Endothelial cell of umbilical vein (primary cell): ENCODE results near the gene TUBB4A. TPM values are rescaled to one million over a fixed set of nuclear protein-coding genes. Genes with fewer than 3 reads are reported as not detected.

Experiments used
- BruUV-seq: library from RNA; stranded (reverse); fragments of 400-500 nt; replicated peaks from 2 replicates; lab custom pipeline; 2021; lab: Mats Ljungman, UMichigan
- CTCF ChIA-PET: fragments of 300-600, 350-600 bp; sonication (Branson Sonifier 250); formaldehyde crosslinking; loops from one replicate; lab custom pipeline; 2021; ENCODE audit warnings: antibody characterized with exemption, inconsistent platforms; lab: Charles Lee
- POLR2A ChIA-PET: fragments of 300-600, 350-600 bp; sonication (Branson Sonifier 250); formaldehyde crosslinking; loops from one replicate; lab custom pipeline; 2021; ENCODE audit warnings: antibody characterized with exemption, inconsistent platforms; lab: Charles Lee
- DNase-seq: peaks from one replicate; pipeline ENCODE4 v3.0.0-alpha.2; 2011; ENCODE audit warnings: low read depth, low spot score
- FAIRE-seq: peaks from 2 replicates; lab custom pipeline; 2011; peaks lifted over from hg19 to GRCh38; lab: Jason Lieb, UNC
- H2AFZ ChIP-seq: 2 replicates; pipeline ENCODE4 v1.6.0; 2012; ENCODE audit warnings: low read depth, low read length, control low read depth, inconsistent platforms
- H3K27ac ChIP-seq: 2 replicates; pipeline ENCODE4 v1.5.1; 2011; ENCODE audit warnings: low read depth, mild to moderate bottlenecking, control low read depth, low read length, moderate library complexity; ENCODE audit not compliant: insufficient read depth
- H3K27me3 ChIP-seq, 2 experiments: 2 replicates each; pipeline versions ENCODE4 v1.6.0 to v1.6.1; 2011; ENCODE audit warnings: low read length in 2 of 2, mixed read lengths in 1 of 2; ENCODE audit not compliant: control insufficient read depth in 2 of 2, insufficient read depth in 2 of 2
- H3K36me3 ChIP-seq, 2 experiments: 2 replicates in 1 of 2; 3 replicates in 1 of 2; pipeline ENCODE4 v1.5.1; 2011; ENCODE audit warnings: low read length in 2 of 2, mild to moderate bottlenecking in 1 of 2, moderate library complexity in 1 of 2; ENCODE audit not compliant: control insufficient read depth in 2 of 2, insufficient read depth in 2 of 2; ENCODE audit errors: extremely low read depth in 1 of 2
- H3K4me1 ChIP-seq: 3 replicates; pipeline ENCODE4 v1.5.1; 2011; ENCODE audit warnings: mild to moderate bottlenecking, low read length; ENCODE audit not compliant: control insufficient read depth, insufficient read depth; ENCODE audit errors: extremely low read depth
- H3K4me2 ChIP-seq: 2 replicates; pipeline ENCODE4 v1.6.1; 2011; ENCODE audit warnings: low read length, control low read depth, mixed read lengths; ENCODE audit not compliant: insufficient read depth
- H3K4me3 ChIP-seq, 3 experiments: fragments of 200-600 bp in 1 of 3; sonication (generic), shearing (Covaris generic) in 1 of 3; replicated peaks in 1 of 3; 2 replicates each; pipeline ENCODE4 v1.5.1; 2011 to 2016; ENCODE audit warnings: control low read depth in 3 of 3, low read length in 3 of 3, mild to moderate bottlenecking in 2 of 3, inconsistent platforms in 1 of 3, low read depth in 1 of 3, moderate library complexity in 1 of 3; ENCODE audit not compliant: insufficient read depth in 1 of 3
- H3K79me2 ChIP-seq: 2 replicates; pipeline ENCODE4 v1.6.0; 2012; ENCODE audit warnings: low read length, inconsistent platforms; ENCODE audit not compliant: control insufficient read depth, insufficient read depth
- H3K9ac ChIP-seq: replicated peaks from 2 replicates; pipeline ENCODE3; 2011; ENCODE audit warnings: low read length, control low read depth; ENCODE audit not compliant: insufficient read depth; ENCODE audit errors: extremely low read depth
- H3K9me1 ChIP-seq: replicated peaks from 3 replicates; pipeline ENCODE4 v1.6.0; 2011; ENCODE audit warnings: mild to moderate bottlenecking, low read length; ENCODE audit not compliant: control insufficient read depth, insufficient read depth; ENCODE audit errors: extremely low read depth
- H3K9me3 ChIP-seq: replicated peaks from 2 replicates; pipeline ENCODE4 v1.5.1; 2012; ENCODE audit warnings: low read length, inconsistent platforms; ENCODE audit not compliant: control insufficient read depth, insufficient read depth
- H4K20me1 ChIP-seq: replicated peaks from 2 replicates; pipeline ENCODE3; 2011; ENCODE audit warnings: mild to moderate bottlenecking, low read length; ENCODE audit not compliant: control insufficient read depth, insufficient read depth; ENCODE audit errors: extremely low read depth
- EZH2 ChIP-seq: IDR thresholded peaks from 2 replicates; pipeline ENCODE4 v1.6.1; 2012; ENCODE audit warnings: borderline replicate concordance, low read depth, mild to moderate bottlenecking, moderate library complexity, low read length, inconsistent platforms; ENCODE audit not compliant: severe bottlenecking
- FOS ChIP-seq: IDR thresholded peaks from 2 replicates; pipeline ENCODE4 v1.6.1; 2011; ENCODE audit warnings: mild to moderate bottlenecking, low read length, moderate library complexity, borderline replicate concordance; ENCODE audit not compliant: insufficient read depth
- GATA2 ChIP-seq: IDR thresholded peaks from 2 replicates; pipeline ENCODE4 v1.7.0; 2011; ENCODE audit warnings: low read depth, mild to moderate bottlenecking, moderate library complexity, mixed read lengths, low read length; ENCODE audit not compliant: insufficient read length, insufficient read depth
- JUN ChIP-seq: IDR thresholded peaks from 2 replicates; pipeline ENCODE4 v1.6.1; 2011; ENCODE audit warnings: borderline replicate concordance, low read depth; ENCODE audit not compliant: insufficient read length, insufficient read depth
- MYC ChIP-seq: IDR thresholded peaks from one replicate; pipeline ENCODE4 v1.6.1; 2011; ENCODE audit warnings: mild to moderate bottlenecking, low read depth, low read length
- POLR2A ChIP-seq: IDR thresholded peaks from 2 replicates; pipeline ENCODE4 v1.6.1; 2012; ENCODE audit warnings: low read depth, mild to moderate bottlenecking, control low read depth, low read length
- POLR2AphosphoS5 ChIP-seq: IDR thresholded peaks from 2 replicates; pipeline ENCODE4 v1.6.1; 2012; ENCODE audit warnings: low read depth, mild to moderate bottlenecking, control low read depth, low read length, moderate library complexity; ENCODE audit not compliant: insufficient read depth
- dilution Hi-C: fragments of 300-500 bp; cut with MboI; formaldehyde crosslinking; loops from one replicate; pipeline ENCODE4 v1.15.0; 2019; ENCODE audit warnings: low sequenced_read_pairs; ENCODE audit not compliant: extremely low pct_ligation_motif_present
- intact Hi-C: fragments of 100-400 bp; cut with micrococcal nuclease; formaldehyde crosslinking; loops from one replicate; pipeline ENCODE4 v1.10.0; 2022
- polyA plus RNA-seq, 4 experiments: library from polyadenylated mRNA; depleted of rRNA in 3 of 4; stranded (reverse) in 3 of 4; unstranded in 1 of 4; fragments of >200 nt; gene quantifications; 2 replicates each; pipeline versions ENCODE4 v1.2.1 to v1.2.3, GENCODE V29; 2011 to 2012; ENCODE audit warnings: missing spikeins in 1 of 4
- total RNA-seq: library from RNA; stranded (reverse); gene quantifications from 2 replicates; pipeline ENCODE4 v1.2.3, GENCODE V29; 2021
- TF ChIP-seq, protein P1 (sequence below): IDR thresholded peaks from 2 replicates; pipeline ENCODE4 v1.6.1; 2011; ENCODE audit not compliant: insufficient read depth, insufficient read length
- TF ChIP-seq, protein P2 (sequence below), 2 donors: IDR thresholded peaks; 1 replicate in 1 of 2; 2 replicates in 1 of 2; pipeline ENCODE4 v1.5.1; 2011; ENCODE audit warnings: low read length in 2 of 2, mild to moderate bottlenecking in 2 of 2, moderate library complexity in 2 of 2, control low read depth in 1 of 2, inconsistent platforms in 1 of 2, low read depth in 1 of 2; ENCODE audit not compliant: insufficient read depth in 1 of 2; ENCODE audit errors: extremely low read depth in 1 of 2

Gene TUBB4A
- total and polyA plus RNA-seq, 2 donors (not counting 3 experiments of a cell fraction or from before 2014, with no cell fraction given) = not detected

DNA sequence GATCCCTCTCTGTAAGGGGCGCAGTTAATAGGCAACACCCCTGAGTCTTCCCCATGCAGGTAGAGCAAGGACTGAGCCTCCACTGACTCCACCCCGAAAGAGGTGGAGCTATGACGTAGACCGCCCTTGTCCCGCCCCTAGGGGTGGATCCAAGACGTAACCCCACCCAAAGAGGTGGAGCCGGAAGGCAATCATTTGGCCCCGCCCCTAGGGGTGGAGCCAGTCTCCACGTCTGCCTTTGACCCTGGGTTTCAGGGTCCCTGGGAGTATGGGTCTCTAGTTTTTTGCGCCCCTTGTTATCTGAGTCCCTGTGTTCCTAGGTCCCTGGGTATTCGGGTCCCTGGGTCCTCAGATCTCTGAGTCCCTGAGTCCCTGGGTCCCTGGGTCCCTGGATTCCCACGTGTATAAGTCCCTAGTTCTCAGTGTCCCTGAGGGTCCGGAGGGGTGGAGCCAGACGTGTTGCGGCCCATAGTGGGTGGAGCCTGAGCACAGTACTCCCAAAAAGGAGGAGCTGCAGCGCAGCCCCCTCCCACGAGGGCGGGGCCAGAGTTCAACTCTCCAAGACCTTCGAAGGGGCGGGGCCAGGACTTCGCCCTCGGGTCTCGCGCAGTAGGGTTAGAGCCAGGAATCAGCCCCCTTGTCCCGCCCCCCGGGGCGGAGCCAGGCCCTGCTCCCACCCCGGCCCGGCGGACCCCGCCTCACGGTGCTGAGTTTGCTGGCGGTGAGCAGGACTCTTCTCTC, 25.8 kb downstream of the TUBB4A start:
- peaks cover 2% of the 10 kb centered on the region for H3K4me1 ChIP-seq
- ChIA-PET POLR2A (interaction anchor here (0.9 kb wide), 1 partner anchor 13 kb away, joined by 4 read pairs; no protein-coding TSS in a partner anchor), CTCF (interaction anchor here (0.7 to 2.3 kb wide), 3 partner anchors 14 to 387 kb away, joined by 3 to 7 read pairs (median 4); no protein-coding TSS in a partner anchor)
- no peaks in the 10 kb centered on the region for H3K9me1 ChIP-seq
- H3K27ac ChIP-seq = no peak overlapping the region
- no peaks in the 10 kb centered on the region for H3K9me3 ChIP-seq
- dilution Hi-C loops (no loop called here), intact Hi-C loops (no loop called here)
- no peaks in the 10 kb centered on the region for H3K79me2 ChIP-seq
- H3K36me3 ChIP-seq = no peaks in the 10 kb centered on the region
- DNase-seq (peak; percentile 51), FAIRE-seq (peak; percentile 78)
- no TSS peak for BruUV-seq
- H2AFZ ChIP-seq = peak overlapping the region; percentile 84
- H3K4me2 ChIP-seq = peak overlapping the region; percentile 20
- no peaks in the 10 kb centered on the region for H4K20me1 ChIP-seq
- H3K9ac ChIP-seq = no peak overlapping the region
- no peak for TF ChIP-seq POLR2AphosphoS5
- no peak for TF ChIP-seq JUN
- TF ChIP-seq GATA2 = no peak
- TF ChIP-seq, protein P1, sequence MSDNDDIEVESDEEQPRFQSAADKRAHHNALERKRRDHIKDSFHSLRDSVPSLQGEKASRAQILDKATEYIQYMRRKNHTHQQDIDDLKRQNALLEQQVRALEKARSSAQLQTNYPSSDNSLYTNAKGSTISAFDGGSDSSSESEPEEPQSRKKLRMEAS = no peak
- TF ChIP-seq FOS = no peak
- no peak for TF ChIP-seq POLR2A
- no peak for TF ChIP-seq MYC
- TF ChIP-seq EZH2 = no peak
- TF ChIP-seq, protein P2, sequence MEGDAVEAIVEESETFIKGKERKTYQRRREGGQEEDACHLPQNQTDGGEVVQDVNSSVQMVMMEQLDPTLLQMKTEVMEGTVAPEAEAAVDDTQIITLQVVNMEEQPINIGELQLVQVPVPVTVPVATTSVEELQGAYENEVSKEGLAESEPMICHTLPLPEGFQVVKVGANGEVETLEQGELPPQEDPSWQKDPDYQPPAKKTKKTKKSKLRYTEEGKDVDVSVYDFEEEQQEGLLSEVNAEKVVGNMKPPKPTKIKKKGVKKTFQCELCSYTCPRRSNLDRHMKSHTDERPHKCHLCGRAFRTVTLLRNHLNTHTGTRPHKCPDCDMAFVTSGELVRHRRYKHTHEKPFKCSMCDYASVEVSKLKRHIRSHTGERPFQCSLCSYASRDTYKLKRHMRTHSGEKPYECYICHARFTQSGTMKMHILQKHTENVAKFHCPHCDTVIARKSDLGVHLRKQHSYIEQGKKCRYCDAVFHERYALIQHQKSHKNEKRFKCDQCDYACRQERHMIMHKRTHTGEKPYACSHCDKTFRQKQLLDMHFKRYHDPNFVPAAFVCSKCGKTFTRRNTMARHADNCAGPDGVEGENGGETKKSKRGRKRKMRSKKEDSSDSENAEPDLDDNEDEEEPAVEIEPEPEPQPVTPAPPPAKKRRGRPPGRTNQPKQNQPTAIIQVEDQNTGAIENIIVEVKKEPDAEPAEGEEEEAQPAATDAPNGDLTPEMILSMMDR (IDR thresholded peaks at IDR 0.05; ENCODE audit: extremely low read depth in 1 of 2, insufficient read depth in 1 of 2, low read depth in 1 of 2, low read length in 2 of 2) = no peak
- H3K27me3 ChIP-seq = peaks cover 0 to 9% of the 10 kb centered on the region in 2 experiments
- H3K4me3 ChIP-seq = no peak overlapping the region
